GF-D8 (cell line): ENCODE results near the gene ZDHHC11.
"Not testable (repeated sequence)": the region's sequence is repeated elsewhere in the genome, so short reads cannot be mapped to it uniquely, and the experiment has no call there.

Experiments used
- DNase-seq: peaks from one replicate; lab custom pipeline; 2025; lab: John Stamatoyannopoulos, UW

The ZDHHC11 gene

GRCh38 chr5:775595-775960 is 75.2 kb downstream of the ZDHHC11 start:
- DNase-seq: not testable (repeated sequence)

GRCh38 chr5:774854-775505 is 75.8 kb downstream of the ZDHHC11 start:
- not testable (repeated sequence) for DNase-seq

- not testable (repeated sequence) for DNase-seq
These were observed 76.5 kb downstream of the ZDHHC11 start for GRCh38 chr5:774304-774703.

GRCh38 chr5:773517-774264 is 77.1 kb downstream of the ZDHHC11 start:
- DNase-seq: no peak

GRCh38 chr5:772931-773330 is 77.9 kb downstream of the ZDHHC11 start:
- DNase-seq: not testable (repeated sequence)

- not testable (repeated sequence) for DNase-seq
These were observed 78.3 kb downstream of the ZDHHC11 start for GRCh38 chr5:772547-772890.

GRCh38 chr5:771841-772546 is 78.8 kb downstream of the ZDHHC11 start:
- DNase-seq: not testable (repeated sequence)

GRCh38 chr5:771087-771781 is 79.6 kb downstream of the ZDHHC11 start:
- not testable (repeated sequence) for DNase-seq

- DNase-seq: not testable (repeated sequence)
These were observed 80.2 kb downstream of the ZDHHC11 start for GRCh38 chr5:770585-770984.

- DNase-seq: not testable (repeated sequence)
These were observed 81.2 kb downstream of the ZDHHC11 start for GRCh38 chr5:769485-770145.

- no peak for DNase-seq
These were observed 83.9 kb downstream of the ZDHHC11 start for GRCh38 chr5:766666-767431.

GRCh38 chr5:765948-766631 is 84.7 kb downstream of the ZDHHC11 start:
- DNase-seq: no peak

- no peak for DNase-seq
These were observed 86.6 kb downstream of the ZDHHC11 start for GRCh38 chr5:763998-764781.

- DNase-seq: no peak
These were observed 87.4 kb downstream of the ZDHHC11 start for GRCh38 chr5:763397-763796.

- not testable (repeated sequence) for DNase-seq
These were observed 87.8 kb downstream of the ZDHHC11 start for GRCh38 chr5:762996-763395.

- no peak for DNase-seq
These were observed 88.7 kb downstream of the ZDHHC11 start for GRCh38 chr5:761854-762710.

- DNase-seq: no peak
These were observed 89.6 kb downstream of the ZDHHC11 start for GRCh38 chr5:761059-761771.
